Measurements from ENCODE around the gene ANXA10.
A peak's percentile ranks its signal among the peaks of the same experiment; 100 is the strongest.
"Not testable (repeated sequence)": the region's sequence is repeated elsewhere in the genome, so short reads cannot be mapped to it uniquely, and the experiment has no call there.

Gene ANXA10, protein sequence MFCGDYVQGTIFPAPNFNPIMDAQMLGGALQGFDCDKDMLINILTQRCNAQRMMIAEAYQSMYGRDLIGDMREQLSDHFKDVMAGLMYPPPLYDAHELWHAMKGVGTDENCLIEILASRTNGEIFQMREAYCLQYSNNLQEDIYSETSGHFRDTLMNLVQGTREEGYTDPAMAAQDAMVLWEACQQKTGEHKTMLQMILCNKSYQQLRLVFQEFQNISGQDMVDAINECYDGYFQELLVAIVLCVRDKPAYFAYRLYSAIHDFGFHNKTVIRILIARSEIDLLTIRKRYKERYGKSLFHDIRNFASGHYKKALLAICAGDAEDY

DNA sequence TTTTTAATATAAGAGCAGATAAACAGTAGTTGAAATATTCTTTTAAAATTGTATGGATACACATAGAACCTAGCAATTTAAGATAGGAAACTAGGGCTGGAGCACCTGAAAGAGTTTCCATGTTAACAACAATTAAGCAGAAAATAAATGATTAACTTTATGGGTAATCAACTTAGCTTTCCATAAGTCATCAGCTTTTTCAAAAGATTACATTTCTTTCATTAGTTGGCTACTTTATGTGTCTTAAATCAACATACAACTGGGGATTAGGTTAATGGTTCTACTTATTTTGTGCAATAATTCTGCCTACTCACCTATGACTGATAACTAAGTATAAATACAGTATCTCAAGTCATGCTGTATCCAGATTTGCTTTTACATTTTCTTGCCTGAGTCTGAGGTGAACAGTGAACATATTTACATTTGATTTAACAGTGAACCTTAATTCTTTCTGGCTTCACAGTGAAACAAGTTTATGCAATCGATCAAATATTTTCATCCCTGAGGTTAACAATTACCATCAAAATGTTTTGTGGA, at the start of gene ANXA10:
TSS of gene ANXA10 (plus strand) at position 362 of the 537 bp plus-strand sequence. CDS start at position 526, 164 bp downstream.
- DNase-seq (ENCODE audit: low spot score): no peak

DNA sequence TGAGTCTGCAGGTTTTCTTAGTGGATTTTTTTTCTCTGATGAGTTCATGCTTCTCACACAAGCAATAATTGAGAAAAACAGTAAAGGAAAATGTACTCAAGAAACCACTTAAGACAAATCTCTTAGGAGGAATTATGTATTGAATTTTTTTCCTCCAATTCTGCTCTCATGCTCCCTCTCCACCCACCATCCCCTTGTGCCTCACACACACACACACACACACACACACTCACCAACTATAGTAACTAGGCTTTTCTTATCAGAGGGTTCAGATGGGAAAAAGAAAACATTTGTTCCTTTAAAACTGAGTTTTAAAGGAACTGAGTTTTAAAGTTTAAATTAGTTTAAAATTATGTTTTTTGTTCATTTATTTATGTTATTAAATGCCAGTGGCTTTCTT, 47.0 kb upstream of the ANXA10 start:
- DNase-seq (ENCODE audit: low spot score): no peak

DNA sequence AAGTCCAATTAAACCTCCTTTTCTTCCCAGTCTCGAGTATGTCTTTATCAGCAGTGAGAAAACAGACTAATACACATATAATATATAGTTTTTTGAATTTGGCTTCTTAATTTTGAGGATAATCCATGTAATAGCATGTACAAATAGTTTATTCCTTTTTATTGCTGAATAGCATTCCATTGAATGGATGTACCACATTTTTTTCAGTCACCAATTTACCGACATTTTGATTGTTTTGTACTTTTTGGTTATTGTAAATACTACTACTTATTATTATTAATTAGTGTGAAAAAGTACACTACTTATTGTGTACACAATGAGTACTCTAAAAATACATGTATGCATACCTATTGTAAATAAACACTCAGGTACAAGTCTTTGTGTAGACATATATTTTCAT, 42.3 kb upstream of the ANXA10 start:
- DNase-seq (ENCODE audit: low spot score): no peak

DNA sequence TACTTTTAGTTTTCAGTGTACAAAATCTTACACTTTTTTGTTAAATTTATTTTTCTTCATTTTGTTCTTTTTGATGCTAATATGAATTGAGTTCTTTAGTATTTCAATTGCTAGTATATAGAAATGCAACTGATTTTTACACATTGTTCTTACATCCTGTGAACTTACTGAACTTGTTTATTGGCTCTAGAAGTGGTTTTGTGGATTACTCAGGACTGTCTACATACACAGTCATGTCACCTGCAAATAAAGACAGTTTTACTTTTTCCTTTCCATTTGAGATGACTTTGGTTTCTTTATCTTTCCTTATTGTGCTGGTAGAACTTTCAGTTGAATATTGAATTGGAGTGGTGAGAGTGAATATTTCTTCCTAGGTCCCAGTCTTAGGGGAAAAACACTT, 40.8 kb upstream of the ANXA10 start:
- no peak for DNase-seq (ENCODE audit: low spot score)

DNA sequence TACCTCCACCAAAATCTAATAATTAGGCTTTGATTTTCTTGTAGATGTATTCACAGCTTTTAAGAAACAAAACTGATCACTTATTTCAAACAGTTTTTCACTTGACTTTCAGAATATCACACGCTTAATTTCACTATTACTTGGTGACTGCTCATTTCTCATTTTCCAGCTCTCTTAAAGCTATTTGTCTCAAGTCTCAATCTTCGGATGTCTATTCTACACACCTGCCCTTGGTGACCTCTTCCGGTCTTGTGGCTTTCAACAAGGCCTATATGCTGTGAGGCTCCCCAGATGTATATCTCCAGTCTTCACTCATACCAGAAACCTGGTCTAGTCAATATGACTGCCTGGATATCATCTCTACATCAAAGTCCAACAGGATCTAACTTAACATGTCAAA, 34.9 kb upstream of the ANXA10 start:
- DNase-seq (ENCODE audit: low spot score): no peak

DNA sequence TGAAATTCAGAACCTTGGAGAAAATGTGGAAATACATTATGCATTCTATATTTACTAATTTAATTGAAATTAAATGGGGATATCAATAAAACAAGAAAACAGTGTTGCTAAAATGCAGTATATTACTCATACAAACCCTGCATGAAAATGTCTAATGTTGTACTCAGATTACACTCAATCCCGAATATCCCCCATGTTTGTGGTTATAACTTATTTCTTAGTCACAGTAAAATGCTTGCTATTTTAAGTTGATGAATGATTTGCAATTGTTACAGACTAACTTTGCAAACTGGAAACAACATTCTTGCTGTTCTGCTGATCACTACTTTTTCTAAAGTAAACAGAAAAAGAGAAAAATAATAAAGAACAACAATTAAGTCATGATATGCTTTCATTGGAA, 33.1 kb upstream of the ANXA10 start:
- no peak for DNase-seq (ENCODE audit: low spot score)

DNA sequence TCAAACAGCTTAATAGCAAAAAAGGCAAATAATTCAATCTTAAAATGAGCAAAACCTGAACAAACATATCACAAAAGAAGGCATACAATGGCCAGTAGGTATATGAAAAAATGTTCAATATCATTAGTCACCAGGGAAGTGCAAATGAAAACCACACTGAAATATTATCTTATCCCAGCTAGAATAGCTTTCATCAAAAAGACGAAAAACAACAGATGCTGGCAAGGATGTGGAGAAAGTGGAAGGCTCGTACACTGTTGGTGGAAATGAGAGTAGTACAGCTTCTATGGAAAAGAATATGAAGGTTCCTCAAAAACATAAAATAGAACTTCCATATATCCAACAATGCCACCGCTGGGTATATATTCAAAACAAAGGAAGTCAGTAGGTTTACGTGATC, 29.3 kb upstream of the ANXA10 start:
- no peak for DNase-seq (ENCODE audit: low spot score)

DNA sequence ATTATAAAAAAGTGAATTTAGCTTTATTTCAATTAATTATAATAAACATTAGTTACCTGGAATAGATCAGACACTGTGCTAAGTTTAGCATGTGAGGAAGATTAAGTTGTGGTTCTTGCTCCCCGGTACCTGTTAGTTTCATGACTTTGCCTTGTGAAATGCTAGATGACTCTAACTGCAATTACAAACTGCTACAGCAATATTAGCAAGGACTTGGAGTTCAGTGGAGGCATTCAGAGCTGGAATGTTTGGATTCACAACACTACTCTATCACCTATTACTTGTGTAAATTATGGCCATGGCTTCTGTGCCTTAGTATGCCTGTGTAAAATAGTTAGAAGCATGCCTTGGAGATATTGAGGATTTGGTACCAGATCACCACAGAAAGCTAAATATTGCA, 21.4 kb upstream of the ANXA10 start:
- DNase-seq (ENCODE audit: low spot score): peak; percentile 4

DNA sequence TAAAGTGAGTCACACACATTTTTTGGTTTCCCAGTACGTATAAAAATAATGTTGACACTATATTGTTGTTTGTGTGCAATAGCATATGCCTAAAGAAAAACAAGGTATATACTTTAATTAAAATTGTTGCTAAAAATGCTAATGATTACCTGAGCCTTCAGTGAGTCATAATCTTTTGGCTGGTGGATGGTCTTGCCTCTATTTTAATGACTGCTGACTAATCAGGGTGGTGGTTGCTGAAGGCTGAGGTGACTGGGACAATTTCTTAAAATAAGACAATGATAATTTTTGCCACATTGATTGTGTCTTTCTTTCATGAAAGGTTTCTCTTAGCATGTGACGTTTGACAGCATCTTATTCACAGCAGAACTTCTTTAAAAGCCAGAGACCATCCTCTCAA, 21.0 kb upstream of the ANXA10 start:
- DNase-seq (ENCODE audit: low spot score): no peak

DNA sequence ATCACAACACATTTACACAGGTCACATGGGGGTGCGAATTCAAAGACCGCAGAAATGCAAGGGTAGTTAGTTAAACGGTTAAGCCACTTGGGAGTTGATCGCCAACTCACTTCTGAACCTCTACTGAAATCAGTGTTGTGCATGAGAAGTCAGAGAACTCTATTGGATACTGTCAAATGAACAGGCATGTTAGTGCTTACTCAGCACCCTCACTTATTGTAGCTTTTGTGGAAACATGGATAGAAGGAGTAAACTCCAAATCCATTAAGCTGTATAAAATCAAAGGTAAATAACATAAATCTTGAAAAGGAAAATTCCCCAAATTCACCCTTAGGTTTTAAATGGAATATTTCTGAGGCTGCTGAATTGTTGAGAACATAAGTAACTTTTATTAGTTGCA, 17.5 kb upstream of the ANXA10 start:
- DNase-seq (ENCODE audit: low spot score): no peak

DNA sequence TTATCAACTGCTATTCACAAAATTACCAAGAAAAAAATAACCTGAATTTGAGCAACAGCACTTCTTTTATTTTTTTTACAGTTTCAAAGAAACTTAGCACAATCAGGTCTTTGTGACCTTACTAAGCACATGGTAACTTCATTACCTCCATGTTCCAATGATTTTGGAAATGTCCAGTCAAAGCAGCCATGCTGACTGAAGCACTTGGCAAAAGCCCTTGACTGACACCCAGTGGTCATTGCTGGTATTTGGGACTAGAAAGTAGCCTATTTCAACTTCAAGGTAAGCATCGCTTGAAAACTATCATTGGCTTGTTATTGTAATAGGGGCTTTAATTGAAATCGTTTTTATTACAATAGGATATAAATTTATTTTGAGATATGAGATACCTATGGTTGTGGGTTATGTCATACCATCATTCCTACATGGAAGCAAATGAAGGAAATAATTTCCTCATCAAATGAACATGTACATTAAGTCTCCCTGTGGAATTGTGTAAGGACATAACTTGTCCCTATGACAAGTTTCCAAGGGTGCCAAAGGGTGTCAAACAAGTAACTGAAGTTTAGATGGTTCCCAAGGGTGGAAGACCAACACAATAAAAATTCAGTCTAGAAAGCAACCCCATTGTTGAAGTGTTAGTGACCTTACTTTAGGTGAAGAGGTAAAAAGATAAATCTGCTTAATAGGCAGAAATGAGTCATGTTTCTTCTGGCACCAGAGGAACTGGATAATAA, 15.2 kb upstream of the ANXA10 start:
- DNase-seq (ENCODE audit: low spot score): peak; percentile 61

DNA sequence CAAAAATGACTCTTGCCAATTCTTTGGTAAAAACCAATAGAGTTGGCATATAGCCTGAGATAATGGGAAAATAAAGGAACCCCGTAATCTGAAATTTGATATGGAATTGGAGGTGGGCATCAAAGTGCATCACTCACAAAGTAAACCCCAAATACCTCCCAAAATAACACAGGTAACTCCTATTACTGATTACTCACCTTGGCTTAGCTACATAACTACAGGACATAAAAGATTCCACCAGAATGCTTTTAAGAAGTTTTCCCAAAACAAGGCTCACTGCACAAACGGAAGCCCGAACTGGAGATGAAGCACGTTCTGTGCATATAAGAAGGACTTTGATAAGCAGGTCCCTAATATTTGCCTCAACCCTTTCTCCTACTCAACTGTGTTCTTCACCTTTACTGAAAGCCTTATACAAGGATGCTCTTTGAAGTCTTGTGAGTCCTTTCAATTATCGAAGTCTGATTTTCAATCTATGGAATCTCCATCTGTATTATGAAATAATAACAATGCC, 14.6 kb upstream of the ANXA10 start:
- no peak for DNase-seq (ENCODE audit: low spot score)

DNA sequence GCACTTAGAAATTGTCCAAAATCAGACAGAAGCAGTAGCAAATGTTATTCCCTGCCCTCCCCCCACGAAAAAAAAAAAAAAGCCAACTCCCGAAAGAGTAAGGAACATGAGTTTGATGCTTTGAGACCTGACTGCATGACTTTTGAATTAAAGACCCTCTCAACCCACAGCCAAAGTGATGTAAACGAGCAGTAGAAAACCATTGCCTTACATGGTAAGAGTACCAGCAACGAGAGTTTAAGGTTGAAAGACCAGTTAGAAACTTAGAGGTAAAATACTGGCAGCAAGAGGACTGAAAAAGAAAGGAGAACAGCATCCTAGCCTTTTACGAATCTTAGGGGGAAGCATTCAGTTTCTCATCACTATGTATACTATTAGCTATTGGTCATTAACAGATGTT, 10.0 kb upstream of the ANXA10 start:
- DNase-seq (ENCODE audit: low spot score): no peak

DNA sequence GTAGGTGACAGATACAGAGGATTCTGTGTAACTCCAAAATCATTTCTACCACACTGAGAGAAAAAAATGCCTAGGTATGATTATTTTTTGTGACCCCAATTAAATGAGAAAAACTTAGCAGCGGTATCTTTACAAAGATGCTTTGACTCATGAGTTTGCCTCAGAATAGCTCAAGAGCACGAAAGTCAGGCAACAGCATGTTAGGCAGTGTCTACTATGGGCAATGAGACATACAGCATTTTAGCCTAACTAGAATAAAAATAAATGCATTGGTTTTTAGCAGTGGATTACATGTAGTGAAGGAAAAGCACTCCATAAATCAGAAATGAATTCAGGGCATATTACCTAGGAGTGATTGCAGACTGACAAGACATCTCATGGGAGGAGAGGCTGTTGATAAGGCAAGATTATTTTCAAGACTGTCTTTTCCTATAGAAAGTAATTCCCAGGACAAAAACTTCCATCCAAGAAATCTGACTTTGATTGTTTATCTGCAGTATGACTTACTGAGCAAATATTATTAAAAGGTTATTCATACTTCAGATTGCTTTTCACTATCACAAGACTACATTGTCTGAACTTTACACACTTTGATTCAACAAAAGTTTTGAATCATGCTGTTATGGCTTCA, 3.6 kb downstream of the ANXA10 start:
- DNase-seq (ENCODE audit: low spot score): no peak

DNA sequence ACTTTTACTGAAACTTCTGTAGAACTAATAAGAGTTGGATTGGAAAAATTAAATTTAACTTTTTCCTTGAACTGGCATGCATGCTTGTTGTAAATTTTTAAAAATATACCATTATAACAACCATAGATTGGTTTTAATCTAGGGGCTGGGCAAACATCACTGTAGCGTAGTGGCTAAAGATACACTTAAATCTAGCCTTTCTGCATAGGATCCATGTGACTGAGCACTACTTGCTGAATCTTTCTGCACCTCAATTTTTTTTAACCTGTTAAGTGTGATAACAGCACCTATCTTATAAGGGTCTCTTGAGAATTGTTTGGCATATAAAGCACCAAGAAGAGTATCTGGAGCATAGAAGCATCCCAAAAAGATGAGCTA, 4.1 kb downstream of the ANXA10 start:
- DNase-seq (ENCODE audit: low spot score): no peak

DNA sequence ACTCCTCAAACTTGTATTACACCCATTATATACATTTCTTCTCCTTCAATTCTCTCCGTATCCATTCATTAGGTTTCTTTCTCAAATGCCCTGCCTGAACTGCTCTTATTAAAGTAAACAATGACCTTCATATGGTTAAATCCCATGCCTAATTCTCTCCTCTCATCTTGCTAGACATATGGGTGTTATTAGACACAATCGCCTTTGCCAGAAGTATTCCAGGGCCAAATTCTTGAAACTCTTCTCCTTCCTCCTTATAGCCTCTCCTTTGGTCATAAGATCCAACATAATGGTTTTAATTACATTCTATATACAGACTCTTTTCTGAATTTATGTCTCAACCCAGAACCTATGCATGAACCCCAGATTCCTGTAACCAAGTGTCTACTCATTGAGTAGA, 4.8 kb downstream of the ANXA10 start:
- DNase-seq (ENCODE audit: low spot score): no peak

DNA sequence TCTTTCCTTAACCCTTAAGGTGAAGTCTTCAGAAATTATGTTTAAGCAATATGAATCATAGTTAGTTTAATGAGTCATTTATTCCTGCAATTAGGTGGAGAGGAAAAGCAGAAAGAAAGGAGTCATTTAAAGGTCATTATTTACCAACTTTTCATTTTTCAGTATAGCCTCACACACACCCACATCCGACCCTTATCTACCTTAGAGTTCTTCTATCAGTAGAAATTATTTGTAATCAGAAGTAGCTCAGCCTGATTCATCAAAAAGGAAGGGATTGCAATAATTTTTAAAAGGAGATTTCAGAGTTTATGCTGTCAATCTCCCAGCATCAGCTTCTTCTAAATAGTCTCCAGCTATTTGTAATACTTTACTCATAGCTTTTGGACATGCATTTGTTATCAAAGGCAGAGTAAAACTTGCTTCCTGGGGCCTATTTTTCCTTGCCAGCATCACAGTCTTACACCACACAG, 5.9 kb downstream of the ANXA10 start:
- DNase-seq (ENCODE audit: low spot score): peak; percentile 2

DNA sequence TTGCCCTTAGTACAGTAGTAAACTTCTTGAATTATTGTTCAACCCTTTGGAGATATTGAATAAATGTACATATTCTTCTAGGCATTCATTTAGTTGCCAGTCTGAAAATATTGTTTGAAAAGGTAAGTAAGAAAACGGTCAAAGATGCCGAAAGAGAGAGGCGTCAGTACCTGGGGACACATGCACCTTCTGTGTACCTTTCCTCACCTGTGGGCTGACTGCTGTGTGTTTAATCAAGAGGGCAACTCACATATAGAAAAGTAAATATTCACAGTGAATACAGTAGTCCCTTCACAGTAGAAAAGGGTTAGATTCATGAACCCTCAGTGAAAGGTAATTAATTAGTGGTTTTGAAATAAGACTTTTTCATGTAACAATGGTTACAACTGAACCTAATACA, 6.9 kb downstream of the ANXA10 start:
- no peak for DNase-seq (ENCODE audit: low spot score)

DNA sequence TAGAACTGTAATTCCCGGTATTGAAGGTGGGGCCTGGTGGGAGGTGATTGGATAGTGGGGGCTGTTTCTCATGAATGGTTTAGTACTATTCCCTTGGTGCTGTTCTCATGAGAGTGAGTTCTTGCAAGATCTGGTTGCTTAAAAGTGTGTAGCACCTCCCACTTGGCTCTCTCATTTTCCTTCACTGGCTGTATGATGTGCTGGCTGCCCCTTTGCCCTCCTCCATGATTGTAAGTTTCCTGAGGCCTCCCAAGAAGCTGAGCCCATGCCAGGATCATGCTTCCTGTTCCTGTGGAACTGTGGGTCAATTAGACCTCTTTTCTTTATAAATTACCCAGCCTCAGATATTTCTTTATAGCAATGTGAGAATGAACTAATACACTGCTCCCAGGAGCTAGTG, 8.7 kb downstream of the ANXA10 start:
- DNase-seq (ENCODE audit: low spot score): no peak

DNA sequence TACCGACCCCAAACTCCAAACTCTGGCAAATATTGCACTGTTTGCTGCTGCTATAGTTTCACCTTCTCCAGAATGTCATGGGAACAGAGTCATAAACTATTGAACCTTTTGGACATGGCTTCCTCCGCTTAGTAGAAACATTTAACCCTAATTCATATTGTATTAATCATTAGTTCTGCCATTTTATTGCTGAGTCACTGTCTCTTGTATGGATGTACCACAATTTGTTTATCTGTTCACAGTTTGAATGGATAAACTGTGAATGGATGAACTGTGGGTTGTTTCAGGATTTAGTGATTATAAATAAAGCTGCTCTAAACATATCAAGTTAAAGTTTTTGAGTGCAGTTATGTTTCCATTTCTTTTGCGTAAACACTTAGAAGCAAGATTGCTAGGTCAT, 10.1 kb downstream of the ANXA10 start:
- DNase-seq (ENCODE audit: low spot score): no peak

DNA sequence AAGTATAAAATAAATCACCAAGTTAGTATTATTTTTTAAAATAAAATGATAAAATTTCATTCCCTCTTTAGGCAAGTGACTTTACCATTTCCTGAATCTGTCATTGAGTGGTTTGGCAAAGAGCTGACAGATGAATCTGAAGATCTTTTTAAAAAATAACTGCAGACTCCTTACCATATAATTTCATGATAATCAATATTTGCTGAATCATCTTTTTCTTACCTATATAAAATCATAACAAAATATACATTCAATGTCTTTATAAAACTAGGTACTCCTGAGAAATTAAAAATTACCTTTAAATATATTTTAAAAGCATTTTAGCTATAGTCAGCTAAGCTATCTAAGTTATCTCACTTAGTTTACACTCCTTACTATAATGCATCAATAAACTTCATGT, 17.2 kb downstream of the ANXA10 start:
- DNase-seq (ENCODE audit: low spot score): no peak

DNA sequence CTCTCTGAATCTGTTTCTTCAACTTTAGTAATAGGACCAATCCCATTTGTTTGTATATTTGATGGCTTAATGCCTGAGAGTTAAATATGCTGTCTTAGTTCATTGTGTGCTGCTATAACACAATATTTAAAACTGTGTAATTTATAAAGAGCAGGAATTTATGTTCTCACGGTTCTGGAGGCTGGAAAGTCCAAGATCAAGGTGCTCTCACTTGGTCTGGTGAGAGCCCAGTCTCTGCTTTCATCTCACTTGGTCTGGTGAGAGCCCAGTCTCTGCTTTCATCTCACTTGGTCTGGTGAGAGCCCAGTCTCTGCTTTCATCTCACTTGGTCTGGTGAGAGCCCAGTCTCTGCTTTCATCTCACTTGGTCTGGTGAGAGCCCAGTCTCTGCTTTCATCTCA, 20.7 kb downstream of the ANXA10 start:
- not testable (repeated sequence) for DNase-seq (ENCODE audit: low spot score)
